T-helper 17 cell (primary cell): ENCODE measurements around the gene FANCD2. TPM values are rescaled to one million over a fixed set of nuclear protein-coding genes. Genes with fewer than 3 reads are reported as not detected.
"Not testable (repeated sequence)": the region's sequence is repeated elsewhere in the genome, so short reads cannot be mapped to it uniquely, and the experiment has no call there.

Source experiments
- ATAC-seq: fragments of 150-1000 bp; cut with Tn5 transposase; 2 replicates; pipeline ENCODE4 v1.10.0; 2021; ENCODE audit warnings: mild to moderate bottlenecking, moderate library complexity
- DNase-seq, 3 donors: peaks; one replicate each; pipeline versions ENCODE4 v3.0.0 to v3.0.0-alpha.2; 2020 to 2021
- H3K9me3 ChIP-seq: one replicate; pipeline ENCODE4 v1.7.0; 2013; ENCODE audit warnings: low read length, mild to moderate bottlenecking; ENCODE audit not compliant: control insufficient read depth, poor library complexity, severe bottlenecking
- H3K27ac Mint-ChIP-seq: one replicate; pipeline ENCODE4 v1.8.0; 2022; ENCODE audit warnings: mild to moderate bottlenecking, moderate library complexity, mixed read lengths
- H3K27me3 Mint-ChIP-seq: one replicate; pipeline ENCODE4 v1.8.0; 2022; ENCODE audit warnings: mixed read lengths
- H3K36me3 Mint-ChIP-seq: one replicate; pipeline ENCODE4 v1.8.0; 2022; ENCODE audit warnings: low read depth, mixed read lengths
- H3K4me1 Mint-ChIP-seq: one replicate; pipeline ENCODE4 v1.8.0; 2022; ENCODE audit warnings: mild to moderate bottlenecking, mixed read lengths
- H3K4me3 Mint-ChIP-seq: one replicate; pipeline ENCODE4 v1.8.0; 2022; ENCODE audit warnings: mild to moderate bottlenecking, moderate library complexity, mixed read lengths
- total RNA-seq, 4 donors: library from RNA in 2 of 4; stranded (reverse) in 2 of 4; gene quantifications; one replicate each; pipeline ENCODE4 v1.2.3 and lab custom pipeline; 2022 to 2026

Gene FANCD2
- total RNA-seq, 2 donors from 2014 or later = 16.6 to 20.0 TPM

- Mint-ChIP-seq H3K4me3 (no peak overlapping the region), H3K27me3 (no peaks in the 10 kb centered on the region), H3K27ac (no peak overlapping the region), H3K4me1 (peaks cover 3% of the 10 kb centered on the region), H3K36me3 (peaks cover 3% of the 10 kb centered on the region)
- DNase-seq = no peak
- no peak for ATAC-seq
- H3K9me3 ChIP-seq = no peaks in the 10 kb centered on the region
Observed at GRCh38 chr3:10093678-10094077, 67.4 kb downstream of the FANCD2 start.

GRCh38 chr3:10099041-10099440, 72.8 kb downstream of the FANCD2 start:
- DNase-seq = no peak
- Mint-ChIP-seq H3K4me3 (no peak overlapping the region), H3K4me1 (no peaks in the 10 kb centered on the region), H3K36me3 (no peaks in the 10 kb centered on the region), H3K27me3 (no peaks in the 10 kb centered on the region), H3K27ac (no peak overlapping the region)
- ATAC-seq = no peak
- H3K9me3 ChIP-seq = no peaks in the 10 kb centered on the region

- Mint-ChIP-seq H3K4me1 (peaks cover 2% of the 10 kb centered on the region), H3K27ac (no peak overlapping the region), H3K27me3 (no peaks in the 10 kb centered on the region), H3K4me3 (no peak overlapping the region), H3K36me3 (peaks cover 2% of the 10 kb centered on the region)
- no peak for ATAC-seq
- no peak for DNase-seq
- no peaks in the 10 kb centered on the region for H3K9me3 ChIP-seq
Observed at GRCh38 chr3:10106919-10107318, 80.7 kb downstream of the FANCD2 start.

GRCh38 chr3:10108091-10108490, 81.9 kb downstream of the FANCD2 start, which contains the start of gene FANCD2OS:
TSS of gene FANCD2OS (minus strand) at chr3:10108255. CDS start at chr3:10104774, 3,481 bp downstream.
- no peaks in the 10 kb centered on the region for H3K9me3 ChIP-seq
- no peaks in the 10 kb centered on the region for H3K27me3 Mint-ChIP-seq
- peaks cover 2% of the 10 kb centered on the region for H3K4me1 Mint-ChIP-seq
- no peak within 1 kb of the TSS for H3K4me3 Mint-ChIP-seq
- no peak for ATAC-seq
- no peak for DNase-seq
- no peak within 1 kb of the TSS for H3K27ac Mint-ChIP-seq
- peaks cover 2% of the 10 kb centered on the region for H3K36me3 Mint-ChIP-seq

DNA sequence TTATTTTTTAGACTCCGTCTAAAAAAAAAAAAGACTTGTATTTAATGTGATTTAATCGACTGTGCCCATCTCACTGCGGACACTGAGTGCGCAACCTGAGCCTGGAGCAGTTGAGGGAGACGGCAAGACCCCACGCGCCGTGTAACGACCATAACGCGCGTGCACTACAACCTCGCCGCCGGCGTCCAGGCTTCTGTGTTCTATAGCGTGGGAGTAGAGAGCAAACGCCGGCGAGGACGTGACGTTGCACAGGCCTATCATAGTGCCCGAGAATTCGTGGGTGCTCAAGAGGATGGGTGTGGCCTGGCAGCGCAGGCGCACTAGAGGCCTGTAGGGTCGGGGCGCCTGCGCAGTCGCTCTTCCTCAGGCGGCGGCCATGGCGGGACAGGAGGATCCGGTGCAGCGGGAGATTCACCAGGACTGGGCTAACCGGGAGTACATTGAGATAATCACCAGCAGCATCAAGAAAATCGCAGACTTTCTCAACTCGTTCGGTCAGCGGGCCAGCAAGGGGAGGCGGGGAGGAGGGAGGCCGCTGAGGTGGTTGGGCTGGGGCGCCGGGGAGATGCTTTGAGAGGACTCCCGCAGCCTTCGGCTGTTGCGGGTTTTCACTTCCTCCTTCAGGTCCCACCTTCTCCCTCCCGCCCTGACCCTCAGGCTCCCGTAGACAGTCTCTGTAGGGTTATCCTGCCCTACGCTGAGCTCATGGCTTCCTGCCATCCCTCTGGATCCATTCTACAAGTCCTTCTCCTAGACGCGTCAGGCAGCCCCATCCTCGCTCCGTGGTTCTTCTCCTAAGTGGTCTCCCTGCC, 89.3 kb downstream of the FANCD2 start, which contains the start of gene BRK1:
Gene BRK1 (plus strand): TSS at position 350 of the 812 bp plus-strand sequence. CDS start 27 bp downstream, at position 377.
- H3K9me3 ChIP-seq = no peaks in the 10 kb centered on the region
- H3K27me3 Mint-ChIP-seq = no peaks in the 10 kb centered on the region
- H3K4me3 Mint-ChIP-seq = peak within 1 kb of the TSS; percentile 100
- H3K4me1 Mint-ChIP-seq = peaks cover 15% of the 10 kb centered on the region
- H3K36me3 Mint-ChIP-seq = peaks cover 8% of the 10 kb centered on the region
- ATAC-seq (peak; percentile 99), DNase-seq (peak; percentile 78 to 90 (median 86))
- peak within 1 kb of the TSS; percentile 96 for H3K27ac Mint-ChIP-seq

DNA sequence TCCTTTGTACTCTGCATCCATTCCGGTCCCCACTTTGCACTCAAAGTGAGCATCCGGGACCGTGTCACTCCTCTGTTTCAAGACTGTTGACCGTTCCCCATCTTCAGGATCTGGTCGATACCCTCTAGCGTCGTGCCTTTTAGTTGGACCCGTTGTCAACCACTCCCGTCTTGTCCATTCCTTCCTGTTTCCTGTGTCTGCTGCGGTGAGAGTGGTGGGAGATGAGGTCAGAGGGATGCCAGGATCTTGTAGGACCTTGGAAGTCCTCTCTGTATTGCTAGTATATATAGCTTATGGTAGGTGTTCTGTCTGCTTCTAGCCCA, 89.9 kb downstream of the FANCD2 start:
- DNase-seq = no peak
- peak overlapping the region; percentile 96 for H3K27ac Mint-ChIP-seq

GRCh38 chr3:10116928-10117327, 90.7 kb downstream of the FANCD2 start:
- peak overlapping the region; percentile 100 for H3K4me3 Mint-ChIP-seq
- H3K4me1 Mint-ChIP-seq = peaks cover 24% of the 10 kb centered on the region
- ATAC-seq (no peak), DNase-seq (no peak)
- H3K9me3 ChIP-seq = no peaks in the 10 kb centered on the region
- H3K36me3 Mint-ChIP-seq = peaks cover 8% of the 10 kb centered on the region
- H3K27ac Mint-ChIP-seq = no peak overlapping the region
- no peaks in the 10 kb centered on the region for H3K27me3 Mint-ChIP-seq

More for the DNA sequence above, 89.9 kb downstream of the FANCD2 start:
- ATAC-seq = no peak
- H3K4me1 Mint-ChIP-seq = peaks cover 21% of the 10 kb centered on the region
- peak overlapping the region; percentile 100 for H3K4me3 Mint-ChIP-seq
- no peaks in the 10 kb centered on the region for H3K9me3 ChIP-seq
- H3K36me3 Mint-ChIP-seq = peaks cover 8% of the 10 kb centered on the region
- no peaks in the 10 kb centered on the region for H3K27me3 Mint-ChIP-seq

- H3K27me3 Mint-ChIP-seq = no peaks in the 10 kb centered on the region
- no peaks in the 10 kb centered on the region for H3K9me3 ChIP-seq
- H3K4me3 Mint-ChIP-seq = no peak overlapping the region
- ATAC-seq (no peak), DNase-seq (no peak)
- H3K27ac Mint-ChIP-seq = no peak overlapping the region
- H3K4me1 Mint-ChIP-seq = peaks cover 33% of the 10 kb centered on the region
- peaks cover 12% of the 10 kb centered on the region for H3K36me3 Mint-ChIP-seq
Observed at GRCh38 chr3:10119376-10119775, 93.1 kb downstream of the FANCD2 start.

DNA sequence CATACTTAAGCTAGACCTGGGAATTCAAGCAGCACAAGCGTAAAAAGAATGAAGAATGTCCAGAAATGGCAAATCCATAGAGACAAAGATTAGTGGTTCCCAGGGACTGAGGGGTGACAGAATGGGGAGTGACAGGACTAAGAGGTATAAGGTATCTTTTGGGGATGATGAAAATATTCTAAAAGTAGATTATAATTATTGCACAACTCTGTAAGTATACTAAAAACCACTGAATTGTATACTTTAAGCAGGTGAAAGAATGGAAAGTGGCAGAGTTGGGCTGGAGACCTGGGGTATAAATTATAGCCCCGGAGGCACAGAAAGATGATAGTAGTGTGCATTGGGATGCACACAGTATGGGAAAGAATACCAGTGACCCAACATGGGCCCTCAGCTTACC, 94.8 kb downstream of the FANCD2 start:
- Mint-ChIP-seq H3K36me3 (peaks cover 9% of the 10 kb centered on the region), H3K27me3 (no peaks in the 10 kb centered on the region), H3K4me3 (no peak overlapping the region), H3K4me1 (peaks cover 31% of the 10 kb centered on the region), H3K27ac (peak overlapping the region; percentile 54)
- H3K9me3 ChIP-seq = no peaks in the 10 kb centered on the region
- DNase-seq (no peak), ATAC-seq (no peak)

DNA sequence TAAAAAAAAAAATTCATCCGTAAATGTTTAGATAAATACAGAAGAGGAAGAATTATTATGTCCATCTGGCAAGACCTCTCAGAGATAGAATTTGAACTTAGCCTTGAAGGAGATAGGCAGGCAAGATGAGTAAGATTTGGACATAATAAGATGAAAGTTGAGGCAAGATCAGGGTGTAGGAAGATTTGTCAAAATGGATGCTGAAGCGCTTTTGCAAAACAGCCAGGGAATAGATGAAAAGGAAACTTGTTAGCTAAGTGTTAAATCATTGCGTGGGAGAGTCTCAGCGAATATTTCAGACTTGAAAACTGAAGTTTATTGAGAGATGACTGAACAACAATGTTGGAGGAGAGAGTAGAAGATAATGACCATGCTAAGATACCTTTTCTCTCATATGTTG, 96.5 kb downstream of the FANCD2 start:
- Mint-ChIP-seq H3K27ac (peak overlapping the region; percentile 92), H3K4me1 (peaks cover 26% of the 10 kb centered on the region), H3K4me3 (no peak overlapping the region), H3K36me3 (peaks cover 10% of the 10 kb centered on the region), H3K27me3 (no peaks in the 10 kb centered on the region)
- DNase-seq = no peak
- H3K9me3 ChIP-seq = no peaks in the 10 kb centered on the region
- ATAC-seq = no peak

GRCh38 chr3:10135872-10136271, 109.6 kb downstream of the FANCD2 start:
- not testable (repeated sequence) for H3K27me3 Mint-ChIP-seq, H3K4me1 Mint-ChIP-seq, H3K36me3 Mint-ChIP-seq, H3K27ac Mint-ChIP-seq, H3K4me3 Mint-ChIP-seq, ATAC-seq, H3K9me3 ChIP-seq, DNase-seq

GRCh38 chr3:10136426-10137005, 110.3 kb downstream of the FANCD2 start:
- Mint-ChIP-seq H3K27ac (no peak overlapping the region), H3K27me3 (no peaks in the 10 kb centered on the region), H3K4me1 (no peaks in the 10 kb centered on the region), H3K36me3 (no peaks in the 10 kb centered on the region), H3K4me3 (no peak overlapping the region)
- no peak for ATAC-seq
- H3K9me3 ChIP-seq = no peaks in the 10 kb centered on the region
- no peak for DNase-seq

GRCh38 chr3:10137178-10137577, 110.9 kb downstream of the FANCD2 start:
- no peak for DNase-seq
- Mint-ChIP-seq H3K27ac (no peak overlapping the region), H3K4me1 (no peaks in the 10 kb centered on the region), H3K27me3 (no peaks in the 10 kb centered on the region), H3K4me3 (no peak overlapping the region), H3K36me3 (no peaks in the 10 kb centered on the region)
- no peak for ATAC-seq
- H3K9me3 ChIP-seq = no peaks in the 10 kb centered on the region
